Measurements from ENCODE around the gene HJURP.

Gene HJURP

GRCh38 chr2:233871432-233871831 is 17.1 kb upstream of the HJURP start:
- H3K79me1 ChIP-seq (ENCODE audit: low read depth, low read length) = peaks cover 1% of the 10 kb centered on the region
- no peak overlapping the region for H3K23ac ChIP-seq (ENCODE audit: low read depth, low read length, poor library complexity)
- H3K27ac ChIP-seq (replicated peaks; ENCODE audit: low read length) = no peak overlapping the region
- no peak overlapping the region for H2BK15ac ChIP-seq (ENCODE audit: low read length)
- no peak overlapping the region for H3K4me3 ChIP-seq (ENCODE audit: low read length in 2 of 2)
- no peak overlapping the region for H3K4me2 ChIP-seq (ENCODE audit: insufficient read depth, low read length, poor library complexity, severe bottlenecking)
- no peak overlapping the region for H3K14ac ChIP-seq (ENCODE audit: low read length)
- no peak for DNase-seq (ENCODE audit: low spot score)
- H2BK12ac ChIP-seq (ENCODE audit: low read length) = no peak overlapping the region
- no peak overlapping the region for H3K4ac ChIP-seq (ENCODE audit: low read length)
- peaks cover 0 to 4% of the 10 kb centered on the region in 2 donors for H3K36me3 ChIP-seq (replicated peaks in 1 of 2; ENCODE audit: control insufficient read depth in 2 of 2, insufficient read depth in 2 of 2, low read length in 2 of 2)
- H2AK5ac ChIP-seq (ENCODE audit: low read depth, low read length) = no peak overlapping the region
- peaks cover 0 to 2% of the 10 kb centered on the region in 2 donors for H3K9me3 ChIP-seq (replicated peaks in 1 of 2; ENCODE audit: control insufficient read depth in 2 of 2, insufficient read depth in 1 of 2, low read depth in 1 of 2, low read length in 2 of 2)
- WGBS, 2 donors (ENCODE audit: extremely low coverage in 2 of 2, insufficient read length in 2 of 2, insufficient replicate concordance in 1 of 2) = 100% methylated on average over 1 of the region's 4 CpGs
- H2BK5ac ChIP-seq (ENCODE audit: low read length) = no peak overlapping the region
- no peaks in the 10 kb centered on the region for H3K4me1 ChIP-seq (ENCODE audit: control insufficient read depth in 2 of 2, insufficient read depth in 1 of 2, low read depth in 1 of 2, low read length in 2 of 2)
- no peak overlapping the region for H2BK120ac ChIP-seq (ENCODE audit: low read depth, low read length)
- H3K9ac ChIP-seq (ENCODE audit: low read depth, low read length, poor library complexity) = no peak overlapping the region
- H4K91ac ChIP-seq (ENCODE audit: low read depth, low read length, poor library complexity) = no peak overlapping the region
- no peak overlapping the region for H3K18ac ChIP-seq (ENCODE audit: low read length)
- peaks cover 0 to 18% (median 0%) of the 10 kb centered on the region in 3 experiments for H3K27me3 ChIP-seq (ENCODE audit: control insufficient read depth in 3 of 3, insufficient read depth in 3 of 3, low read depth in 1 of 3, low read length in 3 of 3)
- no peak overlapping the region for H2AFZ ChIP-seq (ENCODE audit: low read length)
- no peak overlapping the region for H4K8ac ChIP-seq (ENCODE audit: low read depth, low read length)

- no peak within 1 kb of the TSS for H3K14ac ChIP-seq (ENCODE audit: low read length)
- peaks cover 0 to 1% of the 10 kb centered on the region in 2 donors for H3K4me1 ChIP-seq (ENCODE audit: control insufficient read depth in 2 of 2, insufficient read depth in 1 of 2, low read depth in 1 of 2, low read length in 2 of 2)
- DNase-seq (ENCODE audit: low spot score) = peak; percentile 26
- H3K18ac ChIP-seq (ENCODE audit: low read length) = peak within 1 kb of the TSS; percentile 95
- peaks cover 0 to 10% of the 10 kb centered on the region in 2 donors for H3K36me3 ChIP-seq (replicated peaks in 1 of 2; ENCODE audit: control insufficient read depth in 2 of 2, insufficient read depth in 2 of 2, low read length in 2 of 2)
- H3K4me2 ChIP-seq (ENCODE audit: insufficient read depth, low read length, poor library complexity, severe bottlenecking) = peak within 1 kb of the TSS; percentile 54
- H3K27me3 ChIP-seq (ENCODE audit: control insufficient read depth in 3 of 3, insufficient read depth in 3 of 3, low read depth in 1 of 3, low read length in 3 of 3) = peaks cover 0 to 9% (median 0%) of the 10 kb centered on the region in 3 experiments
- no peak within 1 kb of the TSS for H3K27ac ChIP-seq (replicated peaks; ENCODE audit: low read length)
- no peak within 1 kb of the TSS for H2BK12ac ChIP-seq (ENCODE audit: low read length)
- H4K91ac ChIP-seq (ENCODE audit: low read depth, low read length, poor library complexity) = no peak within 1 kb of the TSS
- H3K4ac ChIP-seq (ENCODE audit: low read length) = no peak within 1 kb of the TSS
- no CpG with 5 or more reads among the region's 50 CpGs for WGBS, 2 donors (ENCODE audit: extremely low coverage in 2 of 2, insufficient read length in 2 of 2, insufficient replicate concordance in 1 of 2)
- H2AK5ac ChIP-seq (ENCODE audit: low read depth, low read length) = no peak within 1 kb of the TSS
- H2BK15ac ChIP-seq (ENCODE audit: low read length) = no peak within 1 kb of the TSS
- peak within 1 kb of the TSS; percentile 75 for H3K9ac ChIP-seq (ENCODE audit: low read depth, low read length, poor library complexity)
- H3K9me3 ChIP-seq (replicated peaks in 1 of 2; ENCODE audit: control insufficient read depth in 2 of 2, insufficient read depth in 1 of 2, low read depth in 1 of 2, low read length in 2 of 2) = peaks cover 0 to 6% of the 10 kb centered on the region in 2 donors
- no peak within 1 kb of the TSS for H2BK120ac ChIP-seq (ENCODE audit: low read depth, low read length)
- no peak within 1 kb of the TSS for H4K8ac ChIP-seq (ENCODE audit: low read depth, low read length)
- H3K4me3 ChIP-seq (ENCODE audit: low read length in 2 of 2) = peak within 1 kb of the TSS in 1 of 2 donors; percentile 83
- peaks cover 1% of the 10 kb centered on the region for H3K79me1 ChIP-seq (ENCODE audit: low read depth, low read length)
- no peak within 1 kb of the TSS for H3K23ac ChIP-seq (ENCODE audit: low read depth, low read length, poor library complexity)
- H2AFZ ChIP-seq (ENCODE audit: low read length) = no peak within 1 kb of the TSS
- H2BK5ac ChIP-seq (ENCODE audit: low read length) = no peak within 1 kb of the TSS
Measured at GRCh38 chr2:233867993-233868532, 13.7 kb upstream of the HJURP start, which contains the start of gene MSL3B. MSL3B (minus strand) TSS chr2:233868386.

- H2BK120ac ChIP-seq (ENCODE audit: low read depth, low read length) = no peak overlapping the region
- no peak overlapping the region for H3K4ac ChIP-seq (ENCODE audit: low read length)
- H3K27me3 ChIP-seq (ENCODE audit: control insufficient read depth in 3 of 3, insufficient read depth in 3 of 3, low read depth in 1 of 3, low read length in 3 of 3) = peaks cover 0 to 6% (median 0%) of the 10 kb centered on the region in 3 experiments
- no peak overlapping the region for H2BK15ac ChIP-seq (ENCODE audit: low read length)
- no peak for DNase-seq (ENCODE audit: low spot score)
- no peak overlapping the region for H3K23ac ChIP-seq (ENCODE audit: low read depth, low read length, poor library complexity)
- no peak overlapping the region for H2AFZ ChIP-seq (ENCODE audit: low read length)
- H4K91ac ChIP-seq (ENCODE audit: low read depth, low read length, poor library complexity) = no peak overlapping the region
- no peak overlapping the region for H2BK5ac ChIP-seq (ENCODE audit: low read length)
- H3K9ac ChIP-seq (ENCODE audit: low read depth, low read length, poor library complexity) = no peak overlapping the region
- no peak overlapping the region for H3K4me2 ChIP-seq (ENCODE audit: insufficient read depth, low read length, poor library complexity, severe bottlenecking)
- no peak overlapping the region for H2AK5ac ChIP-seq (ENCODE audit: low read depth, low read length)
- H3K79me1 ChIP-seq (ENCODE audit: low read depth, low read length) = peaks cover 1% of the 10 kb centered on the region
- H3K27ac ChIP-seq (replicated peaks; ENCODE audit: low read length) = no peak overlapping the region
- H3K36me3 ChIP-seq (replicated peaks in 1 of 2; ENCODE audit: control insufficient read depth in 2 of 2, insufficient read depth in 2 of 2, low read length in 2 of 2) = peaks cover 0 to 10% of the 10 kb centered on the region in 2 donors
- H3K14ac ChIP-seq (ENCODE audit: low read length) = peak overlapping the region; percentile 56
- peaks cover 0 to 7% of the 10 kb centered on the region in 2 donors for H3K9me3 ChIP-seq (replicated peaks in 1 of 2; ENCODE audit: control insufficient read depth in 2 of 2, insufficient read depth in 1 of 2, low read depth in 1 of 2, low read length in 2 of 2)
- no peak overlapping the region for H3K4me3 ChIP-seq (ENCODE audit: low read length in 2 of 2)
- no peak overlapping the region for H2BK12ac ChIP-seq (ENCODE audit: low read length)
- no peak overlapping the region for H3K18ac ChIP-seq (ENCODE audit: low read length)
- H4K8ac ChIP-seq (ENCODE audit: low read depth, low read length) = no peak overlapping the region
- H3K4me1 ChIP-seq (ENCODE audit: control insufficient read depth in 2 of 2, insufficient read depth in 1 of 2, low read depth in 1 of 2, low read length in 2 of 2) = peaks cover 0 to 1% of the 10 kb centered on the region in 2 donors
- WGBS, 2 donors (ENCODE audit: extremely low coverage in 2 of 2, insufficient read length in 2 of 2, insufficient replicate concordance in 1 of 2) = no CpG with 5 or more reads among the region's 11 CpGs
Measured at GRCh38 chr2:233866479-233866878, 12.1 kb upstream of the HJURP start.

GRCh38 chr2:233865838-233866237 is 11.5 kb upstream of the HJURP start:
- Histone ChIP-seq H2BK15ac (ENCODE audit: low read length) (no peak overlapping the region), H2AFZ (ENCODE audit: low read length) (no peak overlapping the region), H2BK12ac (ENCODE audit: low read length) (no peak overlapping the region), H3K36me3 (replicated peaks in 1 of 2; ENCODE audit: control insufficient read depth in 2 of 2, insufficient read depth in 2 of 2, low read length in 2 of 2) (peaks cover 0 to 10% of the 10 kb centered on the region in 2 donors), H3K9me3 (replicated peaks in 1 of 2; ENCODE audit: control insufficient read depth in 2 of 2, insufficient read depth in 1 of 2, low read depth in 1 of 2, low read length in 2 of 2) (peaks cover 0 to 7% of the 10 kb centered on the region in 2 donors), H3K9ac (ENCODE audit: low read depth, low read length, poor library complexity) (no peak overlapping the region), H3K27me3 (ENCODE audit: control insufficient read depth in 3 of 3, insufficient read depth in 3 of 3, low read depth in 1 of 3, low read length in 3 of 3) (peaks cover 0 to 6% (median 0%) of the 10 kb centered on the region in 3 experiments), H4K91ac (ENCODE audit: low read depth, low read length, poor library complexity) (no peak overlapping the region), H2AK5ac (ENCODE audit: low read depth, low read length) (no peak overlapping the region), H3K4me3 (ENCODE audit: low read length in 2 of 2) (no peak overlapping the region), H4K8ac (ENCODE audit: low read depth, low read length) (no peak overlapping the region), H2BK5ac (ENCODE audit: low read length) (no peak overlapping the region), H3K4me1 (ENCODE audit: control insufficient read depth in 2 of 2, insufficient read depth in 1 of 2, low read depth in 1 of 2, low read length in 2 of 2) (peaks cover 0 to 1% of the 10 kb centered on the region in 2 donors), H3K4ac (ENCODE audit: low read length) (no peak overlapping the region), H3K79me1 (ENCODE audit: low read depth, low read length) (peaks cover 1% of the 10 kb centered on the region), H2BK120ac (ENCODE audit: low read depth, low read length) (no peak overlapping the region), H3K14ac (ENCODE audit: low read length) (no peak overlapping the region), H3K27ac (replicated peaks; ENCODE audit: low read length) (no peak overlapping the region), H3K23ac (ENCODE audit: low read depth, low read length, poor library complexity) (no peak overlapping the region), H3K18ac (ENCODE audit: low read length) (no peak overlapping the region), H3K4me2 (ENCODE audit: insufficient read depth, low read length, poor library complexity, severe bottlenecking) (no peak overlapping the region)
- DNase-seq (ENCODE audit: low spot score) = no peak
- no CpG with 5 or more reads among the region's 3 CpGs for WGBS, 2 donors (ENCODE audit: extremely low coverage in 2 of 2, insufficient read length in 2 of 2, insufficient replicate concordance in 1 of 2)
